Hematopoietic multipotent progenitor cell treated with erythropoietin and hydrocortisone succinate and interleukin-3 and kit ligand, for 15 days (in vitro differentiated cells): ENCODE data around the gene KDM1A.

Source experiments
- DNase-seq: peaks from one replicate; pipeline ENCODE4 v3.0.0-alpha.2; 2015; ENCODE audit warnings: low spot score

KDM1A gene

DNA sequence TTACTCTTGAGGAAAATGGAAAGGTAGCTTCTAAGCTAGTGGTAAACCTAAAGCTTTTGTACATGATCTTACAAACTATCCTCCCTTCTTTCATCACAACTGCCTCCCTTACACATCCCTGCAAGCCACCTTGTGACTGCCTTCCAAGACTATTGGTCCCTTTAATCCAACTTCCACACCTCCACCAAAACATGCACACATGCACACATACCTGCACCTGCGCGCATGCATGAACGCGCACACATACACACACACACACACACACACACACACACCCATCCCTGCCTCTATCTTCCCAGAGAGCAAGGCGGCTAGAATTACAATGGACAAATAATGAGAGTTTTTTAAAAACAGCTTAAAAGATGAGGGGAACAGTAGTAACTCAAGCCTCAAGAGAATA is 91.1 kb downstream of the KDM1A start:
- DNase-seq: no peak

DNA sequence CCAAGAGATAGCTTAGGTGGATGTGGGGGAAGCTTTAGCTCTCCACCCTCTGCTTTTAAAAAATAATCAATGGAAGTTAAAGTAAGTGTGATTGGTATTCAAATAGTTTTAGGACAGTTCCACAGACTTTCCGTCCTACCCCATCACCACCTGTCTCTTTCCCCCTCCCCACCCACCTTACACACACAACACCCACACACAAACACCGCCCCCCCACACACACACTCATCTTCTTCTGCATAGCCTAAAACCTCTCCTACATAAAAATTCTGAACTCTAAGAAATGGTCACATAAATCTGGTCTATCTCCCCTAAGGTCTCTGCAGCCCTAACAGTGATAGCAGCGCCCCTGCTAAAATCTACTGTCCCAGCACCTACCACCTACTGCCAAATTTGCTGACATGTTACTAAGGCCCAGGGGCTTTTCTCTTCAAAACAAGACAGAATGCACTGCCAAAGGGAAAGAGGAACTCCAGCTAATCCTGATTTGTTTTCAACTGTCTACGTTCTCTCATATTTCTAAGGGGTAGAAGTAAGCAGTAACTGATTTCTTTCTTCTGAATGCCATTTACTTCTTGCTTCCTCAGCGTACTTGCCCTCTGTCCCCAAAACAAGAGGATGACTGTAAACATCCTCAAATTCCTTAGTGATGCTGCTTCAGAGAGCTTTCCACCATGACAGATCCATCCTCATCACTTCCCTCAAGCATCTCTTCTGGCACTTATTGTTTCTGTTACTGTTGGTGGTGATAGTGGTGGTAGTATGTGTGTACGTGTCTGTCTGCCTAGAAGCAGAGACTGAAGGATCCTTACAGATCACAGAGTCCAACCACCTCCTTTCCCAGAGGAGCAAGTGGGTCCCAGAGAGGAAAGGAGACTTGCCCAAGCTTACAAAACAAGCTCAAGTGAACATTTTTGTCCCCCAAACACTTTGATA is 92.6 kb downstream of the KDM1A start:
- DNase-seq: no peak

GRCh38 chr1:23114424-23115079 is 95.3 kb downstream of the KDM1A start:
- no peak for DNase-seq

- DNase-seq: no peak
Measured at GRCh38 chr1:23116216-23116836, 97.1 kb downstream of the KDM1A start.

GRCh38 chr1:23116921-23117699 is 97.8 kb downstream of the KDM1A start:
- DNase-seq: no peak

- DNase-seq: no peak
Measured at GRCh38 chr1:23118407-23118806, 99.1 kb downstream of the KDM1A start.

DNA sequence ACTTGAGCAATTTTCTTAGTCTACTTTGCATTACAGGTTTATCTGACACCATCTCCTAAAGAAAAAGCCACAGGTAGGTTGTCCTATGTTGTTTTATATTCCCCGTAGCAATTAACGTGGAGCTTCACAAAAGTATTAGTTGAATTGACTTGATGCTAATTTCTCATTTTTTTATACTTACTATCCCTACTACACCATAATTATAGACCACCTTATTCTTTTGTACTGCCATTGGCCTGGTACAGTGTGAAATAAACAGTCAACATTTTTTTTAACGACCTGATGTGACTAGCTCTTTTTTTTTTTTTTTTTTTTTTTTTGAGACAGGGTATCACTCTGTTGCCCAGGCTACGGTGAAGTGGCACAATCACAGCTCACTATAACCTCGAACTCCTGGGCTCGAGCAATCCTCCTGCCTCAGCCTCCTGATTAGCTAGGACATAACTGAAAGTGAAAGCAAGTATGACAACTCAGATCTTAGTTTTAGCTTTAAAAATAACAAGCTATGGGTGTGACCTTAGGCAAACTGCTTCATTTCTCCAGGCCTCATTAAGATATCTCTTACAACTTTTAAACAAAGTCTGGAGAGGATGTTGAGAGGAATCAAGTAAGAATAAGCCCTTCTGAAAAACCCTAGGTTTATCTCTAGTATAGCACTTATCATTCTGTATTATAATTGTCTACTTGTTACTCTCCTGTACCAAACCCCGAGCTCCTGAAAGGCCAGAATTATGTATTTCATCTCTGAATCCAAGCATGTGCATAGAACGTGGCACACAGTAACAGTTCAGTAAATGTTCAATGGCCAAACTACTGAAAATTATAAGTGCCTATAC is 99.9 kb downstream of the KDM1A start:
- DNase-seq: peak; percentile 80

- DNase-seq: no peak
Measured at GRCh38 chr1:23120383-23120782, 101.1 kb downstream of the KDM1A start.

DNA sequence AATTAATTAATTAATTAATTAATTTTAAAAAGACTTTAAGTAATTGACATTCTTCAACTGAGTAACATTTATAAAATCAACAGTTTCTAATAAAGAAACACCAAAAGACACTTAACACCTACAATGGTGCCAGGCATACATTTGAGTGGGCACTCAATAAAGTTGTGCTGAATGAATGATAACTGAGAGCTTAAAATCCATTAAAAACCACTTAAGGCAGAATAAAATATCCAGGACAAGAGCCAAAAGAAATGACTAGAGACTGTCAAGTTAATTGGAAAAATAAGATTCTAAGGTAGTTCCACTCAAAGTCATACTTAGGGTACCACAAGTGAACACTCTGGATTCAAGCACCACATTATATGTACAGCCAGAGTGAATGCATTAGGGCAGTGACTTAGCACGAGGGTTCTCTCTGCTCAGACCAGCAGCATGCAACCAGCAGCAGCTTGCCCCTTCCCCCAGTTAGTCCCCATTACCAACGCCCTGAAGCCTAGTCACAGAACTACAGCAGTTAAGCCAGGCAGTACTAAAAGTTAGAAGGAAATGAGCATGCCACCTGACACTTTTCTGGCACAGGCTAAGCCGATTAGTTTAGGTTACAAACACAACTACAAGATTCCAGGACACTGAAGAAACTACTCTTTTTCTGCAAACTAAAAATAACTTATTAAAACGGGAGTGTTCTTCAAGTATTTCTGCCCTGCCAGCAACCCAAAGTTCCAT is 102.9 kb downstream of the KDM1A start:
- DNase-seq: no peak

- no peak for DNase-seq
Measured at GRCh38 chr1:23122796-23123195, 103.5 kb downstream of the KDM1A start.

DNA sequence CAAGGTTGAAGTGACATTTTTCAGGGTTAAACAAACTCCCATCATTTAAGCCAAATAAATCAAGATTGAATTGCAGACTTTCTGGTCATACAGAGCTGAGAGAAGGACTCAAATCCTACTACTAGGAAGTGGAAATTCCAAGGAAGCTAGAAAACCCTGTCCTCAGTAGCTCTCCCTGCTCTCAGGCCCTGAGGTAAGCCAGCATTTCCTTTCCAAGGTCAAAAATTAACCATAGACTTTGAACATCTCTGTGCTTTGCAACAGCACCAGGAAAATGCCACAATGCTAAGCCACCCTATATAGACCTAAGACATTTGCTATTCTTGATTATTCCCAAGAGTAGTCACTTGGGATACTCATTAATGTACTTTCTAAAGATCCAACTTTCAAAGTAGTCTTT is 104.3 kb downstream of the KDM1A start:
- no peak for DNase-seq

GRCh38 chr1:23124259-23125026 is 105.2 kb downstream of the KDM1A start:
- no peak for DNase-seq

DNA sequence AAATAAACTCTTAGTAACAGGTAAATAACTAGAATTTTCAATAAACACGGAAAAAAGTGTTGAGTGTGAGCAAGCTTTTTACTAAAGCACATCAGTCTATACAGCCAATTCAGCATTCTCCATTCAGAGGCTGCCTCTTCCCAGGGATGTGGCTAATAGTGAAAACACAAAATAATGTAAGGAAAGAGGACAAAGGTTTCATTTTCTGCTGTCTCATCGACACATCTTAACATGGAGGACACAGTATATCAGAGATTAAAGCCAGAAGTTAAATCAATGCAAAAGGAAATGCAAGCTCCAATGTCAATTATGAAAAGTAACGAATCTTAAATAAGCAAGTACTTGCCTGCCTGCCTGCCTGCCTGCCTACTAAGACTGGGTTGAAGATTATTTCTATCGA is 106.2 kb downstream of the KDM1A start:
- DNase-seq: no peak

DNA sequence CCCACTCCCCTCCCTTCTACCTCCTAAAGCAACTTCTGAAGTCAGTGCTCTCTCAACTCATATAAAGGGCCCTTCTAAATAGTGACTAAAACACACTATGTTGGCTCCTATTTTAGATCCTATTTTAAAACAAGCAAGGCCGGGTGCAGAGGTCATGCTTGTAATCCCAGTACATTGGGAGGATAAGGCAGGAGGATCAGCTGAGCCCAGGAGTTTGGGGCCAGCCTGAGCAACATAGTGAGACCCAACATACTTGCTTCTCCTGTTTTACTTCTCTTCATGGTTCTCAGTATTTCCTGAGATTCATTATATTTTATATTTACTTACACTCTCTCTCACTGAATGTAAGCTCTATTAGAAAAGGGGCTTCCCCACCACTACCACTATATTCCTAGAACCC is 106.9 kb downstream of the KDM1A start:
- no peak for DNase-seq

- no peak for DNase-seq
Measured at GRCh38 chr1:23126801-23127200, 107.5 kb downstream of the KDM1A start.

- DNase-seq: no peak
Measured at GRCh38 chr1:23129846-23130245, 110.6 kb downstream of the KDM1A start.

DNA sequence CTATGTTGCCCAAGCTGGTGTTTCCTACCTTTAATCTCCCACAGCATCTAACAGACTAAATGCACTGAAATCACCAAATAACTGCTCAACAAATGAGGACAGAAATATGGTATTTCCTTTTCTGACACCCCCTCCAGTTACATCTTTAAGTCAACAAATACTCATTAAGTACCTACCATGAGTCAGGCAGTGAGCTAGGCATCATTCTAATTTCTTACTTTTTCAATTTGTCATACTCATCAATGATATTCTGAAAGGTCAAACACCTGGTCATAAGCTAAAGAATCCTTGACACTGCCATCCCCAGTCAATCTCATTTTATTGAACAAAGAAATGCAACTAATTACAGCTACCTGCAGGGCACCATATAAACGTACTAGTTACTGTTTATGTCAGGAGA is 112.8 kb downstream of the KDM1A start:
- no peak for DNase-seq
